Measurements from ENCODE around the gene KRTAP10-12.
"Not testable (repeated sequence)": the region's sequence is repeated elsewhere in the genome, so short reads cannot be mapped to it uniquely, and the experiment has no call there.

Gene KRTAP10-12, protein sequence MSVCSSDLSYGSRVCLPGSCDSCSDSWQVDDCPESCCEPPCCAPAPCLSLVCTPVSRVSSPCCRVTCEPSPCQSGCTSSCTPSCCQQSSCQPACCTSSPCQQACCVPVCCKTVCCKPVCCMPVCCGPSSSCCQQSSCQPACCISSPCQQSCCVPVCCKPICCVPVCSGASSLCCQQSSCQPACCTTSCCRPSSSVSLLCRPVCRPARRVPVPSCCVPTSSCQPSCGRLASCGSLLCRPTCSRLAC

GRCh38 chr21:44697172-44697810 is at the start of gene KRTAP10-12:
Gene KRTAP10-12, plus strand, starts transcription at chr21:44697172. Its CDS starts 30 bp downstream, at chr21:44697202.
- not testable (repeated sequence) for DNase-seq

DNA sequence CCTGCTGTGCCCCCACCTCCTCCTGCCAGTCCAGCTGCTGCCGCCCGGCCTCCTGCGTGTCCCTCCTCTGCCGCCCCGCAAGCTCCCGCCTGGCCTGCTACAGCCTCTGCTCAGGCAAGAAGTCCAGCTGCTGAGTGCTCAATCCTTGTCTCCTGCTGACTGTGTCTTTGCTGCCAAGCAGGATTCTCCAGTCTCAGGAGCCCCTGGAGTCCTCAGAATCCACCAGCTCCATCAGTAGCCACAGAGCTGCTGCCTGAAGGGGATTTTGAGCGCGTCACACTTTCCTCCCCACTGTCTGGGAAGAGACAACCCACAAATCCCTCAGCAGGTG is 49.8 kb upstream of the KRTAP10-12 start:
- DNase-seq: no peak

- no peak for DNase-seq
Measured at GRCh38 chr21:44648557-44649311, 48.2 kb upstream of the KRTAP10-12 start.

GRCh38 chr21:44649521-44650100 is 47.4 kb upstream of the KRTAP10-12 start:
- DNase-seq: no peak

GRCh38 chr21:44650265-44650972 is 46.6 kb upstream of the KRTAP10-12 start:
- no peak for DNase-seq

DNA sequence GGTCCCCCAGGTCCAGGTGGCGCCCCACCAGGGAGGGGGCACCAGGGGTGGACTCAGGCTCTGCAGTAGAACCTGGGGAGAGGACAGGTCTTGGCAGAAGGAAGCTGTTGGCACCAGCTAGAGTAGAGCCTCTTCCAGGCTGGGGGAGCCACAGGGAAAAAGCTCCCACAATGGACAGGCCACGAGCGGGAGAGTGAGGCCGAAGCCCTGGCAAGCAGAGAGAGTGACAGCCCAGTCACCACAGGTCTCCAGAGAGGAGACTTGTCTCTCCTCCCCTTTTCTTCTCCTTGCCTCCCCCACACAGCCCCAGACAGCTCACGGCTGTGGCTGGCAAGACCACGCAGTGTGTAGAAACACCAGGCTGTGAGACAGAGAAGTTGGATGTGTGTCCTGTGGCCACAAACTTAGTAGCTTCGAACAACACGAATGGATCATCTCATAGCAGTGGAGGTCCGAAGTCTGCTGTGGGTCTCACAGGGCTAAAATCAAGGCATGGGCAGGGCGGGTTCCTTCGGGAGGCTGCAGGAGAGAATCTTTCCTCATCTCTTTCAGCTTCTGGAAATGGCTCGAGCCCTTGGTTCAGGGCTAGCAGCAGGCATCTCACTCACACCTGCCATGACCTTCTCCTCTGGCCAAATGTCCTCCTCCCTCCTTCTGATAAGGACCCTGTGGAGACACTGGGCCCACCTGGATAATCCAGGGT is 45.8 kb upstream of the KRTAP10-12 start:
- DNase-seq: no peak

GRCh38 chr21:44653123-44653522 is 43.8 kb upstream of the KRTAP10-12 start:
- DNase-seq: no peak

DNA sequence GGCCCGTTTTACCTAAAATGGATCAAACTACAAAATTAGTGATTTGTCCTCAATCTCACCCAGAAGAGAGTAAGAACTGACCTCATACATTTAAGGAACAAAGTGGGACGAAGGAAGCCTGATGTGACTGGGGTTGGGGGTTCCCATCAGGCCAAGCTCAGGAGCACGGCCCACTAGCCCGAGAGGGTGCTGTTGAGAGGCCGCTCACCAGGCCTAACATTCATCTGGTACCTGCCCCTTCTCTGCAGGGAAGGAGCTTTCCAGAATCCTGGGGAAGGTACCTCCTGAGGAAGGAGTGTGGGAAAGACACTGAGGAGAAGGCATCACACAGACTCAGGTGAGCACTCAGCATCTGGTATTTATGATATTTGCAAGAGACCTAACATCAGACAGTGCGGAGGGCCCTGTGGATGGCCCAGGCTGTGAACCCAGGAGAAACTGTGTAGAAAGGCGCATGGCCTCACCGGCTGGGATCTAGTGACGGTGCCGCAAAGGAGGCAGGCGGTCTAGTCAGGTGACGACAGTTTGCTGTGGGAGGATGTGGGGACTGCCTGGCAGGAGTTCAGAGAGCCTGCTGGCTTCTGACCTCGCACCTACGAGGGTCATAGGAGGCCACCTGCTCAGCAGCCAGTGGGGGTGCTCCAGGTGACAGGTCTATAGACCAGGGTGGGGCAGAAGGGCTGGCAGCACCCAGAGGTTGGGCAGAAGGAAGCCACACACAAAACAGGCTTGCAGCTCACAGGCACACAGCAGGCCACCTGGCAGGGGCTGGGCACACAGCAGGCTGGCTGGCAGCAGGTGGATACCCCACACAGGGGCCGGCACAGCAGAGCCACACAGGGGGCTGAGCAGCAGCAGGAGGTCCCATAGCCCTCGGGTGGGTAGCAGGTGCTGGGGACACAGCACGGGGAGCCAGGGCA is 43.1 kb upstream of the KRTAP10-12 start:
- peak; percentile 16 to 43 for DNase-seq

DNA sequence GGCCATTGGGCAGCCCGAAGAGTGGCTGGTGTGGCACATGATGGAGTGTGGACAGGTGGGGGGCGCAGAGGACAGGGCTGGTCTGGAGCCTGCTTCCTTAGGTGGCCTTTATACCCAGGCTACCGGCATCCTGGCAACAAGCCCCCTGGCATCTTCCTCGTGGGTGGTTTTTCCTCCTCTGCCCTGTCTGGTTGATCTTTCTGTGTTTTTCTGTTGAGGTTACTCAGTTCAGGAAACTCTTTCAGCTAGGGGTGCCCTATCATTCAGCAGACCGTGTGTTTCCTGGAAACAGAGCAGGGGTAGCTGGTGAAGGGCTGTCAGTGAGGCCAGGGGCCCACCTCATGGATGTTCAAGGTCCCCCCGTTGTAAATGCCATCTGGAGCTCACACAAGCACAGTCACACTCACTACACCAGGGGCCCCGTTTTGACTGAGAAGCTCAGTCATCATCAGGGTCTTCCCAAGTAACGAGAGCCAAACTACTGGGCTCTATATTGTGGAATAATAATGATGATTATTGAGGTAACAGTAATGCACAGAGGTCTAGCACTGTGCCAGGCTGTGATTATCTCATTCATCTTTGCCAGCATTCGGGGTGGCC is 42.3 kb upstream of the KRTAP10-12 start, which contains the start of gene KRTAP12-4:
Gene KRTAP12-4 (minus strand): TSS at position 84 of the 600 bp plus-strand sequence. CDS start 45 bp downstream, at position 39.
- no peak for DNase-seq

GRCh38 chr21:44656868-44657267 is 40.1 kb upstream of the KRTAP10-12 start:
- no peak for DNase-seq

- DNase-seq: peak in 1 of 2 donors; percentile 42
Measured at GRCh38 chr21:44657635-44658540, 39.1 kb upstream of the KRTAP10-12 start, which contains the start of gene KRTAP12-3. Gene KRTAP12-3, plus strand, starts transcription at chr21:44657932. Its CDS starts 48 bp downstream, at chr21:44657980.

DNA sequence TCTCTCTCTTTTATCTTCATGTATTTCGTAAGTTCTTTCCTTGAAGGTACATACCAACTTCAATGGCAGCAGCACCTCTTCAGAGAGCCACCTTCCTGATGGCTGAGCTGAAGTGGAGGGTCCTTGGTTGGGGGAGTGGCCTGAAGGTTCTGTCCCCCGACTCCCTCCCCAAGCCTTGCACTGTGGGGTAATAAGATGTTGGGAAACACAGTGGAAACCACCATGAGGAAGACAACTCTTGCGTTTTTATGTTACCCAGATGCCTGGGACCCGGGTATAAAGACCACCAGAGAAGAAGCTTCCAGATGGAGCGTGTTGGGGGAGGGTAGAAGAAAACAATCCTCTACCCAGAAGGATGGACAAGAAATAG is 38.4 kb upstream of the KRTAP10-12 start:
- DNase-seq: no peak

DNA sequence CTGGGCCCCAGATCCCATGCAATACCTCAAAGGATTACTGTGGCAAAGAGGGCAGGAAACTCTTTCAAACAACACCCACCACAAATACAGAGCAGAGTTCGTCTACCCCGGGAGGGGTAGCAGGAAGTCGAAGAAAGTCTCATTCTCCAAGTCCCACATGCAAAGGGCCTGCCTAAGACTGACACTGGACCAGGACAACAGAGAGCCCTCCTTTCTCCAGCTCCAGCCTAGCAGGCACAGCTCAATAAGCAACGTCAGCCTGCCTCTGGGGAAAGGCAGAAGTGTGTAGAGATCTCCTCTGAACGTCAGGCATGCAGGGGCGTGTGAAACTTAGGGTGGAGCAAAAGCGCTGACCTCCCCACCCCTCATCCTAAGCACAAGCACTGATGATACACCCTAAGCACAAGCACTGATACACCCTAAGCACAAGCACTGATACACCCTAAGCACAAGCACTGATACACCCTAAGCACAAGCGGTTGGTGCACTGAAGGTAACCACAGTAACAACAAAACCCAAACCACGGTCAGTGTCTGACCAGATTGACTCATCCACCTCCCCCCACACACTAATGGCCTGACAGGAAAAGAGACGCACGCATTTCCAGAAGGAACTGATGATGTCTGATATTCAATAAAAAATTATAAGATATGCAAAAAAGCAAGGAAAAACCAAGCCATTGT is 37.9 kb upstream of the KRTAP10-12 start:
- no peak for DNase-seq

GRCh38 chr21:44661567-44661966 is 35.4 kb upstream of the KRTAP10-12 start:
- DNase-seq: not testable (repeated sequence)

DNA sequence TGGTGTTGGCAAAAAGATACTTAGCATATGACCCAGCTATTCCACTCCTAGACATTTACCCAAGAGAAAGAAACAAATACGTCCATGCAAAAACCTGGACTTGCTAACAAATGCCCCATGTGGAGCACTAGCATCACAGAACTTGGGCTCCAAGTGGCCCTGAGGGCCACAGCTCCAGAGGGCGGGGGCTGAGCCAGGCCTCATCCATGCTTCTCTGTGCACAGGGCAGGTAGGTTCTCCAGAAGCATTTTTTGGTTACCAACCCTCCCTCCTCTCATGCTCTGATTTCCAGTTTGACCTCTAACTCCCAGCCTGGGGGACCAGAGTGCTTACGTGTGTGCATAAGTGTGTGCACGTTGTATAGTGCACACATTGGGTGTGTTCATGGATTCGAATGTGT is 32.3 kb upstream of the KRTAP10-12 start:
- DNase-seq: no peak

GRCh38 chr21:44666401-44667320 is 30.3 kb upstream of the KRTAP10-12 start, which contains the start of gene KRTAP12-2:
Gene KRTAP12-2, minus strand, starts transcription at chr21:44666927. Its CDS starts 41 bp downstream, at chr21:44666886.
- DNase-seq: no peak

DNA sequence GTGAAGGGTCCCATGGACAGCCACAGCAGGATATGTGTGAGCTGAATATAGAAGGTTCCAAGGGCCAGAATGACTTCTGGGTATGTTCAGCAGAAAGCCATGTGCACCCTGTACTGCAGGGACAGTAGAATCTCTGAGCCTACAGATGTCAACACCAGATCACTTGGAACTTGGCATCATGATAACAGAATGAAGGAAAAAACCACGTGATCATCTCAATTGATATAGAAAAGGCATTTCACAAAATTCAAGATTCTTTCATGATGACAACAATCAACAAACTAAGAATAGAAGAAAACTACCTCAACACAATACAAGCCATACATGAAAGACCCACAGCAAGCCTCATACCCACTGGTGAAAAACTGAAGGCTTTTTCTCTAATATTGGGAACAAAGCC is 29.4 kb upstream of the KRTAP10-12 start:
- DNase-seq: no peak

All from activated CD4-positive, alpha-beta T cell treated with anti-CD3 and anti-CD28 coated beads for 4 hours (primary cell).